ENCODE measurements around the gene LECT2.

- TF ChIP-seq CTCF (IDR thresholded peaks at IDR 0.05): no peak
- no peak for TF ChIP-seq POLR2A (IDR thresholded peaks at IDR 0.05)
These were observed 46.7 kb upstream of the LECT2 start for GRCh38 chr5:136001466-136001981.
